NT2/D1 (cell line): ENCODE data around the gene ANK3.

Experiments used
- YY1 ChIP-seq: IDR thresholded peaks from 2 replicates; pipeline ENCODE4 v1.6.1; 2011; ENCODE audit not compliant: insufficient read length, insufficient read depth
- ZNF274 ChIP-seq: IDR thresholded peaks from 2 replicates; pipeline ENCODE4 v1.6.1; 2011; ENCODE audit warnings: mild to moderate bottlenecking, low read depth, low read length

DNA sequence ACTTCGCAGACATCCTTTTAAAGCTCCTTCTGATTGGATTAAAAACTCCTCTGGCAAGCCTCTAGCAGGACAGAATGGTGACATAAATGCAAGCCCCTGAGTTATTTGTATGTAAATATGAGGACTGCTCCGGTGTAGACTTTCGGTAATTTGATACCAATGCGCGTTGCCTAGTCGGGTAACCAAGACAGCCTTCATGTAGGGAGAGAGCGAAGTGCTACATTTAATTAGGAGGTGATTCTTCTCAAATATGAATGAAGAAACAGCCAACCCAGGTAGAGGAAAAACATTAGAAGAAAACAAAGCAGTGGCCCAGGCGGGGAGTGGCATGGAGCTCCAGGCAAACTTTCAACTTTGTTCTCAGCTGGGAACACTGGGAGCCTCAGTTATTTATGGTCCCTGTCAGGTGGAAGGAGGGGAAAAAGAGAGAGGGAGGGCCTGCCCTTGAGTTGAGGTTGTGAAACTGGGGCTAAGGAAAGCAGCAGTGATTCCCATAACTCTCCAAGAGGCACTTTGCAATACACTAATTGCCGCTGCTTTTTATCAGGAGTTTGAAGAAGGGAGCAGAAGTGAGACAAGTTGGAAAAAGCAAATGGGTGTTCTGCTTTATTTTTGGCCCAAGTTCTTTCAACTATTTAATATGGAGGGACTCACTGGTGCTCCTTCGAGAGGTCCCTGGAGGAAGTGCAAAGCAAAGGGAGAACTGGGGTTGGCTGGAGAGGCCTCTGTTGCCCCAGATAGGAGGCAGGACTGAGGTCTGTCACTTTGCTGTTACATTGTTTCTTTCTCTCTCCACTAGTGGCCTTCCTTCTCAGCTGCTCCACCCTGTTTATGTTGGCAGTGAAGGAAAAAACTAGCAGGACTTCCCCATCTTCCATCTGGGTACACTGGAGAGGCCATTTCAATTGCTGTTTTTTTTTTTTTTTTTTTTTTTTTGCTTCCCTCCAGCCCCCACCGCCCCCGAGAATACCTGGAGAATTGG, 248.7 kb downstream of the ANK3 start:
- TF ChIP-seq ZNF274 (no peak), YY1 (no peak)
